ENCODE measurements around the gene NT5M.

DNA sequence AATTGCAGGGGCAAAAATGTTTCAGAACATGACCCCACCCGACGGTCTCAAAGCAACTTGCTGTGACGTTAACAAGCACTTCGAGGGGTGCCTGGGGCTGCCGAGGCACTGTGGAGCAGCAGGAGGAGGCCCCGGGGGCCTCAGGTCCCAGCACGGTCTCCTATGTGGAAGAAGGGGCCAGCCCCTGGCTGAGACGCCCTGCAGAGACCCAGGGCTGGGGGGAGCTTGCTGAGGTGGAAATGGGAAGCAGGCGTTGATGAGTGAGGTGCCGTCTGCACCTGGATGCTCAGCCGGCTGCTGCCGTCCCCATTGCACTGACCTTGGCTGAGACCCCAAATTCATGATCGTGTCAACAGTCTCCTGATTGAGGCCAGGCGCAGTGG, 46.5 kb downstream of the NT5M start:
- TF ChIP-seq, protein P1, sequence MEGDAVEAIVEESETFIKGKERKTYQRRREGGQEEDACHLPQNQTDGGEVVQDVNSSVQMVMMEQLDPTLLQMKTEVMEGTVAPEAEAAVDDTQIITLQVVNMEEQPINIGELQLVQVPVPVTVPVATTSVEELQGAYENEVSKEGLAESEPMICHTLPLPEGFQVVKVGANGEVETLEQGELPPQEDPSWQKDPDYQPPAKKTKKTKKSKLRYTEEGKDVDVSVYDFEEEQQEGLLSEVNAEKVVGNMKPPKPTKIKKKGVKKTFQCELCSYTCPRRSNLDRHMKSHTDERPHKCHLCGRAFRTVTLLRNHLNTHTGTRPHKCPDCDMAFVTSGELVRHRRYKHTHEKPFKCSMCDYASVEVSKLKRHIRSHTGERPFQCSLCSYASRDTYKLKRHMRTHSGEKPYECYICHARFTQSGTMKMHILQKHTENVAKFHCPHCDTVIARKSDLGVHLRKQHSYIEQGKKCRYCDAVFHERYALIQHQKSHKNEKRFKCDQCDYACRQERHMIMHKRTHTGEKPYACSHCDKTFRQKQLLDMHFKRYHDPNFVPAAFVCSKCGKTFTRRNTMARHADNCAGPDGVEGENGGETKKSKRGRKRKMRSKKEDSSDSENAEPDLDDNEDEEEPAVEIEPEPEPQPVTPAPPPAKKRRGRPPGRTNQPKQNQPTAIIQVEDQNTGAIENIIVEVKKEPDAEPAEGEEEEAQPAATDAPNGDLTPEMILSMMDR (IDR thresholded peaks at IDR 0.05), result no peak
- no peak for TF ChIP-seq POLR2A (IDR thresholded peaks at IDR 0.05)

All from Peyer's patch (tissue), 4 donors.